Thymus (tissue), 11 donors: ENCODE results near the gene FOXRED1. TPM values are rescaled to one million over a fixed set of nuclear protein-coding genes. Genes with fewer than 3 reads are reported as not detected.
"Not testable (repeated sequence)": the region's sequence is repeated elsewhere in the genome, so short reads cannot be mapped to it uniquely, and the experiment has no call there.

Source experiments
- DNase-seq, 9 donors: peaks; one replicate each; pipeline ENCODE4 v3.0.0-alpha.2; 2013; ENCODE audit warnings: low spot score in 9 of 9, low read depth in 6 of 9, missing footprints in 1 of 9
- H3K27ac ChIP-seq, 2 donors: one replicate each; pipeline ENCODE4 v1.5.1; 2013; ENCODE audit warnings: control low read depth in 1 of 2, low read depth in 1 of 2, low read length in 1 of 2, mild to moderate bottlenecking in 1 of 2, moderate library complexity in 1 of 2
- H3K27me3 ChIP-seq, 2 donors: one replicate each; pipeline ENCODE4 v1.5.1; 2013; ENCODE audit warnings: low read length in 1 of 2; ENCODE audit not compliant: control insufficient read depth in 2 of 2, insufficient read depth in 1 of 2
- H3K36me3 ChIP-seq, 2 donors: one replicate each; pipeline ENCODE4 v1.5.1; 2013; ENCODE audit warnings: low read length in 1 of 2, mild to moderate bottlenecking in 1 of 2, moderate library complexity in 1 of 2; ENCODE audit not compliant: control insufficient read depth in 2 of 2, insufficient read depth in 2 of 2
- H3K4me1 ChIP-seq, 2 donors: one replicate each; pipeline ENCODE4 v1.5.1; 2013; ENCODE audit warnings: low read length in 2 of 2; ENCODE audit not compliant: control insufficient read depth in 2 of 2, insufficient read depth in 2 of 2
- H3K4me3 ChIP-seq, 2 donors: one replicate each; pipeline ENCODE4 v1.5.1; 2013; ENCODE audit warnings: low read length in 2 of 2, control low read depth in 1 of 2, mild to moderate bottlenecking in 1 of 2
- H3K9me3 ChIP-seq, 2 donors: one replicate each; pipeline ENCODE4 v1.5.1; 2013; ENCODE audit warnings: low read length in 1 of 2, mild to moderate bottlenecking in 1 of 2; ENCODE audit not compliant: control insufficient read depth in 2 of 2, insufficient read depth in 1 of 2
- WGBS: extraction: QIAGEN DNeasy Blood & Tissue Kit; methylation state at CpG from one replicate; pipeline ENCODE4 v1.1.7; 2013; 5-methylcytosine and 5-hydroxymethylcytosine counted together
- polyA plus RNA-seq: library from polyadenylated mRNA; stranded (reverse); fragments of 200-250 nt; gene quantifications from one replicate; pipeline ENCODE4 v1.2.3, GENCODE V29; 2013
- total RNA-seq: library from RNA; stranded (reverse); fragments of 120-200 nt; gene quantifications from one replicate; pipeline ENCODE4 v1.2.4, GENCODE V29; 2013
- donor health status: healthy.

The FOXRED1 gene
- total and polyA plus RNA-seq, 2 donors: 25.2 to 29.5 TPM

DNA sequence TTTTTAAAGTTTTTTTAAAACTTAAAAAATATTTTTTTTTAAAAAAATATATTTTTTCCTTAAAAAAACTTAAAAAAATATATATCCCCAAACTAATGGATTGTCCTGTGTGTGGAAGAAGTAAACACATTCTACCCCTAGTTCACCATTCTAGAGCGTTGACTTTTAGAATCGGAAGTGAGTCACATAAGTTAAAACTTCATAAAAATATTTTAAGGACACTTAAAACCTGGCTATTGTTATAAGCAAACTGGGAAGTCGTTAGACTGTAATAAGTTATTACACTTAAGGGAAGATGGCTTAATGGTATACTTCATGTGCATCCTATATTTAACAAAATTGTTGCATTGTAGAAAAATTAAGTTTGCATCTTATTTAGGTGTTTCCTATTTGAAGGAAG, 36.3 kb upstream of the FOXRED1 start:
- Histone ChIP-seq H3K9me3 (no peaks in the 10 kb centered on the region), H3K4me3 (no peak overlapping the region), H3K27me3 (no peaks in the 10 kb centered on the region), H3K36me3 (no peaks in the 10 kb centered on the region), H3K27ac (no peak overlapping the region), H3K4me1 (no peaks in the 10 kb centered on the region)
- DNase-seq: no peak
- 97% methylated on average over 3 of the region's 3 CpGs for WGBS

DNA sequence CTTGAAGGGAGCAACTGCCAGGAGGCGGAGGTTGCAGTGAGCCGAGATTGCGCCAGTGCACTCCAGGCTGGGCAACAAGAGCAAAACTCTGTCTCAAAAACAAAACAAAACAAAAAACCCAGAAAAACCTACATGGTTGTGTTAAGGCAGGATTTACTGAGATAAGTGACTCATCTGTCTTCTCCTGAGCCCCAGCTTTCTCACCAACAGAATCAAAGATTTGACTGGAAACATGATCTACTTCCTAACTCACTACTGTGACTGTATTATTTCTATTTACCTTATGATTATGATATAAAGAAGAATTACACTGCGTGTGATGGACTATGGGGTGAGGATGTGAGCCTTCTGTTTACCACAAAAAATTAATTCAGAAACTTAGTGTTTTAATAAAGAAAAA, 35.6 kb upstream of the FOXRED1 start:
- Histone ChIP-seq H3K9me3 (no peaks in the 10 kb centered on the region), H3K4me3 (no peak overlapping the region), H3K36me3 (no peaks in the 10 kb centered on the region), H3K4me1 (no peaks in the 10 kb centered on the region), H3K27ac (no peak overlapping the region), H3K27me3 (no peaks in the 10 kb centered on the region)
- no peak for DNase-seq
- 98% methylated on average over 4 of the region's 4 CpGs for WGBS

- H3K4me3 ChIP-seq: no peak overlapping the region
- WGBS: 99% methylated on average over 2 of the region's 2 CpGs
- peaks cover 20 to 29% of the 10 kb centered on the region in 2 donors for H3K36me3 ChIP-seq
- no peaks in the 10 kb centered on the region for H3K9me3 ChIP-seq
- DNase-seq: no peak
- no peaks in the 10 kb centered on the region for H3K27me3 ChIP-seq
- H3K4me1 ChIP-seq: no peaks in the 10 kb centered on the region
- H3K27ac ChIP-seq: no peak overlapping the region
Measured at GRCh38 chr11:126246636-126247035, 22.3 kb upstream of the FOXRED1 start.

DNA sequence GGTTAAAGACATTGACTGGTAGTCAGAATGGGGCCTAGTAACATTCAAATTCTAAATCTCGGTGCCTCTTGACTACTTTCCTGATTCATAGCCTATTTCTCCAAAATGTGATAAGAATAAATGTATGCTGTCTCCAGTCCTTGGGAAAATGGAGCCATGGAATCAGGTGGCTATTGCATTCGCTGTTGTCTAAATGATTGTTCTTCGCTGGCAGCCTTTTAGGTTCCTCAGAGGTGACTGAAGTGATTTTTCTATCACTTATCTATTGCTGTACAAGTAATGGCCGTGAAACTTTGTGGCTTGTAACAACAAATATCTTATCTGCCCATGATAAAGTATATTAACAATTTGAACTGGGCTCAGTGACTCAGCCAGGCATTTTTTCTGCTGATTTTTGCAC, 15.7 kb upstream of the FOXRED1 start:
- H3K36me3 ChIP-seq: peaks cover 37 to 40% of the 10 kb centered on the region in 2 donors
- H3K27ac ChIP-seq: no peak overlapping the region
- DNase-seq: no peak
- no peaks in the 10 kb centered on the region for H3K9me3 ChIP-seq
- H3K4me3 ChIP-seq: no peak overlapping the region
- WGBS: over 99% methylated on average over 4 of the region's 4 CpGs
- no peaks in the 10 kb centered on the region for H3K27me3 ChIP-seq
- H3K4me1 ChIP-seq: no peaks in the 10 kb centered on the region

DNA sequence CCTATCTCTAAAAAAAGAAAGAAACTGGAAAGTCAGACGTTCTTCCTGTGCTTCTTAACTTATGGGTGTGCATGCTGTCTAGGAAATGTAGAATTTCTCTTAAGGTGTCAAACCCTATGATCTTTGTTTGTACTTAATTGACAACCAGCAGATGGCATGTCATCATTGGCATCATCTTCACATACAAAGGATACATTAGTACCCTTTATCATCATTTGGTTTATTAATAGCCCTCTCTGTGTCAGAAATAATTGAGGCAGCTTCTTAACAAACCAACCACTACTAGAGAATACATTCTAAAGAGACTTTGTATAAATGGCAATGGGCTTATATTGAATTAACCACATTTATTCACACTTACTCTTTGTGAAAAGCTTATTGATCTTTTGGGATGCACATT, 14.1 kb upstream of the FOXRED1 start:
- Histone ChIP-seq H3K4me3 (no peak overlapping the region), H3K27ac (no peak overlapping the region), H3K36me3 (peaks cover 34 to 43% of the 10 kb centered on the region in 2 donors), H3K4me1 (no peaks in the 10 kb centered on the region), H3K9me3 (no peaks in the 10 kb centered on the region), H3K27me3 (no peaks in the 10 kb centered on the region)
- no peak for DNase-seq
- WGBS: 95% methylated on average over 1 of the region's 1 CpG

DNA sequence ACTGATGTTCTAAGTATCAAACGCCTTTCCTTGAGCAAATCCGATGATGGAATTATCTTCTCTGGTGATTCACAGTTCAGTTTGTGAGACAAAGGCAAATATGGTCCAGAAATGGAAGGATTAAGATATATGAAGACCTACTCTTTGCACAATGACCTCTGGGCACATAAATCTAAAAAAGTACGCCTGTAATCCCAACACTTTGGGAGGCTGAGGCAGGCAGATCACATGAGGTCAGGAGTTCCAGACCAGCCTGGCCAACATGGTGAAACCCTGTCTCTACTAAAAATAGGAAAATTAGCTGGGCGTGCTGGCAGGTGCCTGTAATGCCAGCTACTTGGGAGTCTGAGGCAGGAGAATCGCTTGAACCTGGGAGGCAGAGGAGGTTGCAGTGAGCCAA, 13.4 kb upstream of the FOXRED1 start:
- whole genome bisulfite sequencing: 97% methylated on average over 5 of the region's 5 CpGs
- H3K27ac ChIP-seq, H3K9me3 ChIP-seq, H3K27me3 ChIP-seq, H3K4me1 ChIP-seq, H3K4me3 ChIP-seq, DNase-seq: not testable (repeated sequence)
- H3K36me3 ChIP-seq: peaks cover 34 to 48% of the 10 kb centered on the region in 2 donors

- Histone ChIP-seq H3K27me3 (no peaks in the 10 kb centered on the region), H3K4me1 (no peaks in the 10 kb centered on the region), H3K9me3 (no peaks in the 10 kb centered on the region), H3K36me3 (peaks cover 35 to 54% of the 10 kb centered on the region in 2 donors), H3K27ac (no peak overlapping the region), H3K4me3 (no peak overlapping the region)
- no peak for DNase-seq
- WGBS: 97% methylated on average over 4 of the region's 4 CpGs
Measured at GRCh38 chr11:126256216-126256615, 12.7 kb upstream of the FOXRED1 start.

GRCh38 chr11:126257144-126257543, 11.8 kb upstream of the FOXRED1 start:
- peaks cover 40 to 60% of the 10 kb centered on the region in 2 donors for H3K36me3 ChIP-seq
- WGBS: 96% methylated on average over 2 of the region's 2 CpGs

DNA sequence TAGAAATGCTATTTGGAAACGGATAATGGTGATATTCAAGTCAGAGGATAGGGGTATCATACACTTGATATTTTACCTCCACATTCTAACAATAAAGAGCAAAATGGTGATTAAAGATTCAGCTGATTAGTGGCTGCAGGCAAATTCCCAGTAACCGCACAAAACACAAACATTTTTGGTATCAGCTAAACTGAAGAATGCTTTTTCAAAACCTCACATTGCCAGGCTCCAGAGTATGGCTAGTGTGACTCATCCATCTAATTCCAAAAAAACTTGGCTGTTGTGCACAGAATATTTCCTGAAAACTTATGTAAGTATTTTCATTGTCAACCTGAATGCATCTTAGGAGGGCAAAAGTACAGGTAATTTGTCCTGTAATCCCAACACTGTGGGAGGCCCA, 11.2 kb upstream of the FOXRED1 start:
- Histone ChIP-seq H3K27me3 (no peaks in the 10 kb centered on the region), H3K4me3 (no peak overlapping the region), H3K27ac (no peak overlapping the region), H3K9me3 (no peaks in the 10 kb centered on the region), H3K4me1 (no peaks in the 10 kb centered on the region), H3K36me3 (peaks cover 40 to 67% of the 10 kb centered on the region in 2 donors)
- WGBS: 98% methylated on average over 2 of the region's 2 CpGs
- DNase-seq: no peak

More at GRCh38 chr11:126257144-126257543, 11.8 kb upstream of the FOXRED1 start:
- H3K27me3 ChIP-seq: no peaks in the 10 kb centered on the region
- no peaks in the 10 kb centered on the region for H3K4me1 ChIP-seq
- no peaks in the 10 kb centered on the region for H3K9me3 ChIP-seq
- no peak for DNase-seq
- no peak overlapping the region for H3K27ac ChIP-seq
- H3K4me3 ChIP-seq: no peak overlapping the region

- Histone ChIP-seq H3K9me3 (no peaks in the 10 kb centered on the region), H3K4me1 (peaks cover 1 to 2% of the 10 kb centered on the region in 2 donors), H3K27me3 (no peaks in the 10 kb centered on the region), H3K4me3 (no peak overlapping the region), H3K27ac (no peak overlapping the region), H3K36me3 (peaks cover 64 to 80% of the 10 kb centered on the region in 2 donors)
- WGBS: 99% methylated on average over 6 of the region's 6 CpGs
- no peak for DNase-seq
Measured at GRCh38 chr11:126262216-126262615, 6.7 kb upstream of the FOXRED1 start.
